Mesendoderm (in vitro differentiated cells): ENCODE data around the gene FAM83F.

Source experiments
- DNase-seq: peaks from one replicate; pipeline ENCODE4 v3.0.0; 2013
- H2AK5ac ChIP-seq: 2 replicates; pipeline ENCODE4 v1.6.1; 2013; ENCODE audit warnings: low read length, inconsistent platforms
- H2BK120ac ChIP-seq: 2 replicates; pipeline ENCODE4 v1.6.1; 2013; ENCODE audit warnings: low read depth, mild to moderate bottlenecking, low read length, moderate library complexity, mixed read lengths
- H2BK15ac ChIP-seq: replicated peaks from 2 replicates; pipeline ENCODE4 v1.6.1; 2013; ENCODE audit warnings: low read depth, mild to moderate bottlenecking, moderate library complexity
- H2BK5ac ChIP-seq: 2 replicates; pipeline ENCODE4 v1.6.1; 2013; ENCODE audit warnings: low read length, inconsistent platforms
- H3K18ac ChIP-seq: 2 replicates; pipeline ENCODE4 v1.6.1; 2013; ENCODE audit warnings: mild to moderate bottlenecking, low read length, mixed read lengths
- H3K23ac ChIP-seq: one replicate; pipeline ENCODE4 v1.6.1; 2013; ENCODE audit warnings: low read length
- H3K27ac ChIP-seq: 2 replicates; pipeline ENCODE4 v1.5.1; 2013; ENCODE audit warnings: low read depth, mild to moderate bottlenecking, inconsistent platforms, low read length, moderate library complexity
- H3K27me3 ChIP-seq: 2 replicates; pipeline ENCODE4 v1.6.1; 2013; ENCODE audit warnings: low read length, control low read depth, mild to moderate bottlenecking, inconsistent platforms; ENCODE audit not compliant: insufficient read depth, poor library complexity
- H3K36me3 ChIP-seq: 2 replicates; pipeline ENCODE4 v1.6.1; 2013; ENCODE audit warnings: low read length, inconsistent platforms; ENCODE audit not compliant: control insufficient read depth, insufficient read depth
- H3K4ac ChIP-seq: one replicate; pipeline ENCODE4 v1.6.1; 2013; ENCODE audit warnings: low read depth, mild to moderate bottlenecking, low read length, moderate library complexity
- H3K4me1 ChIP-seq: 2 replicates; pipeline ENCODE4 v1.6.1; 2013; ENCODE audit warnings: low read depth, low read length, inconsistent platforms; ENCODE audit not compliant: control insufficient read depth
- H3K4me2 ChIP-seq: 2 replicates; pipeline ENCODE4 v1.6.1; 2013; ENCODE audit warnings: low read length
- H3K4me3 ChIP-seq: 2 replicates; pipeline ENCODE4 v1.5.1; 2013; ENCODE audit warnings: mild to moderate bottlenecking, low read length
- H3K56ac ChIP-seq: one replicate; pipeline ENCODE4 v1.6.1; 2013; ENCODE audit warnings: low read length
- H3K79me1 ChIP-seq: 2 replicates; pipeline ENCODE4 v1.6.1; 2013; ENCODE audit warnings: low read length, inconsistent platforms
- H3K79me2 ChIP-seq: 2 replicates; pipeline ENCODE4 v1.6.1; 2013; ENCODE audit warnings: mild to moderate bottlenecking, low read length; ENCODE audit not compliant: control insufficient read depth, insufficient read depth
- H3K9ac ChIP-seq: 2 replicates; pipeline ENCODE4 v1.6.1; 2013; ENCODE audit warnings: low read length, inconsistent platforms
- H4K5ac ChIP-seq: one replicate; pipeline ENCODE4 v1.6.1; 2013; ENCODE audit warnings: low read length
- H4K8ac ChIP-seq: one replicate; pipeline ENCODE4 v1.6.1; 2013; ENCODE audit warnings: low read depth, mild to moderate bottlenecking, control low read depth, low read length, moderate library complexity
- WGBS: extraction: QIAGEN DNeasy Blood & Tissue Kit; methylation state at CpG from one replicate; pipeline ENCODE4 v1.1.7; 2013; ENCODE audit warnings: low lambda C conversion rate, missing lambda C conversion rate; ENCODE audit not compliant: insufficient coverage; ENCODE audit errors: extremely low coverage; 5-methylcytosine and 5-hydroxymethylcytosine counted together

Gene FAM83F

DNA sequence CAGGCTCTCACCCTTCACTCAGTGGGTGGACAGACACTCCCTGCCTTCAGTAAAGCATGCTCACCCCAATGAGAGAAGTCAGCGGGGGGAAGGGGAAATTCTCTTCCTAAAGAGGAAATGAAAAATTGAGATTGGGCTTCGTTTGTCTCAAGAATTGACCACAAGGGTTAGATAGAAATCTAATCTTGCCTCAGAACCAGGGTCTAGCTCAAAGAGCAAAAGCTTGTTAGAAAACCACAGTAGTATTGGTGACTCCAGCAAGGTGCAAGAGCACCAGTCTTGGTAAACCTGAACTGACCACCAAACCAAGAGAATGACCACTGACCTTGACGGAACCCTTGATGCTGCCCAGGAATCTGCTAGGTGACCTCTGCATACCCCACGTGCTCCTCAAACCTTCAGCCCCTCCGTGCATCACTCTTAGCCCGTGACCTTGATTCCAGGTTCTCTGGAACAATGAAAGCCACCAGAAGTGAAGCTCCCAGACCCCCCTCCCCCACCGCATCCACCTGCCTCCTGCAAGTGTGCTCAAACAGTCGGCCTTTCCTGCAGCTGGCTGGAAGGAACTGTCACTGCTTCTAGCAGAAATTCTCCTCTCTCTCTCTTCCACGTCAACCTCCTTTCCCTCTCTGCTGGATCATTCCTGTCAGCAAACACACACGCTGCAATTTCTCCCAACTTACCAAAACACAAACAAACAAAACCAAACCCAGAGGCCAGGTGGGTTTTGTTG, 37.7 kb upstream of the FAM83F start:
- no peak overlapping the region for H3K27ac ChIP-seq
- WGBS, result 100% methylated on average over 1 of the region's 10 CpGs
- peaks cover 3% of the 10 kb centered on the region for H3K4me1 ChIP-seq
- H2BK5ac ChIP-seq, result no peak overlapping the region
- H3K36me3 ChIP-seq, result no peaks in the 10 kb centered on the region
- H2BK15ac ChIP-seq, result no peak overlapping the region
- H2AK5ac ChIP-seq, result no peak overlapping the region
- no peak overlapping the region for H3K4ac ChIP-seq
- DNase-seq, result no peak
- no peak overlapping the region for H3K18ac ChIP-seq
- H4K8ac ChIP-seq, result no peak overlapping the region
- H3K9ac ChIP-seq, result no peak overlapping the region
- peak overlapping the region; percentile 66 for H3K23ac ChIP-seq
- H3K56ac ChIP-seq, result no peak overlapping the region
- H2BK120ac ChIP-seq, result no peak overlapping the region
- no peak overlapping the region for H3K4me3 ChIP-seq
- no peaks in the 10 kb centered on the region for H3K79me1 ChIP-seq
- no peak overlapping the region for H4K5ac ChIP-seq
- H3K79me2 ChIP-seq, result no peaks in the 10 kb centered on the region
- no peaks in the 10 kb centered on the region for H3K27me3 ChIP-seq
- H3K4me2 ChIP-seq, result no peak overlapping the region

DNA sequence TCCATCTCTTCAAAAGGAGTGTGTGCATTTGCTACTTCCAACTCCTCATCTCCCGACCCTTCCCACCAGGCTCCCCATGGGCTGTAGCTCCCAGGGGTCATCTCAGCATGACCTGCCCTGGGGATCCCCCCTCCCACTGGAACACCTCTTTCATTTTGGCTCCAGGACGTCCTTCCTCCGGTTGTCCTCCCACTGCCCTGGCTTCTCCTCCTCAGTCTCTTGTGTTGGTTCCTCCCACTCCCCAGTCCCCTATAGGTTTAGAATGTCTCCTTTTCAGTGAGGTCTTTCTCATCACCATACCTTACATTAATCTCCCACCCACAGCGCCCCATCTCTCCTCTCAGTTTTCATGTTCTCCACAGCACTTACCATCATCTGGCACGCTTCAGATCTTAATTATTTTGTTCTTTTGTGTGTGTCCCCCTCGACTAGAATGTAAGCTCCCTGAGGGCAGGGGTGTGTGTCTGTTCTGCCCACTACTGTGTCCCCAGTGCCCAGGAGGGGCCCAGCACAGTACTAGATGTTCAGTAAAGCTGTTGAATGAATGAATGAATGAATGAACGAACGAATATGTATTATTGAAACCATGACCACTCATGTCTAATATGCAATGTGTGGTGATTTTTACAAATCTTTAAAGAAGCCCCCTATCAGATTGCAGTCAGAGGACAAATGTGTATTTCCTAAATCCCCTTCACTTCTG, 36.6 kb upstream of the FAM83F start:
- no peak overlapping the region for H3K27ac ChIP-seq
- no peak overlapping the region for H3K18ac ChIP-seq
- no peaks in the 10 kb centered on the region for H3K27me3 ChIP-seq
- H2BK120ac ChIP-seq, result no peak overlapping the region
- H3K36me3 ChIP-seq, result no peaks in the 10 kb centered on the region
- no peak overlapping the region for H2BK5ac ChIP-seq
- no peaks in the 10 kb centered on the region for H3K79me2 ChIP-seq
- no peak overlapping the region for H3K4me2 ChIP-seq
- H3K4ac ChIP-seq, result no peak overlapping the region
- no CpG with 5 or more reads among the region's 8 CpGs for WGBS
- peaks cover 3% of the 10 kb centered on the region for H3K4me1 ChIP-seq
- DNase-seq, result no peak
- H2BK15ac ChIP-seq, result no peak overlapping the region
- H3K56ac ChIP-seq, result no peak overlapping the region
- H2AK5ac ChIP-seq, result no peak overlapping the region
- no peaks in the 10 kb centered on the region for H3K79me1 ChIP-seq
- H4K5ac ChIP-seq, result no peak overlapping the region
- no peak overlapping the region for H3K4me3 ChIP-seq
- H4K8ac ChIP-seq, result no peak overlapping the region
- no peak overlapping the region for H3K23ac ChIP-seq
- H3K9ac ChIP-seq, result no peak overlapping the region

DNA sequence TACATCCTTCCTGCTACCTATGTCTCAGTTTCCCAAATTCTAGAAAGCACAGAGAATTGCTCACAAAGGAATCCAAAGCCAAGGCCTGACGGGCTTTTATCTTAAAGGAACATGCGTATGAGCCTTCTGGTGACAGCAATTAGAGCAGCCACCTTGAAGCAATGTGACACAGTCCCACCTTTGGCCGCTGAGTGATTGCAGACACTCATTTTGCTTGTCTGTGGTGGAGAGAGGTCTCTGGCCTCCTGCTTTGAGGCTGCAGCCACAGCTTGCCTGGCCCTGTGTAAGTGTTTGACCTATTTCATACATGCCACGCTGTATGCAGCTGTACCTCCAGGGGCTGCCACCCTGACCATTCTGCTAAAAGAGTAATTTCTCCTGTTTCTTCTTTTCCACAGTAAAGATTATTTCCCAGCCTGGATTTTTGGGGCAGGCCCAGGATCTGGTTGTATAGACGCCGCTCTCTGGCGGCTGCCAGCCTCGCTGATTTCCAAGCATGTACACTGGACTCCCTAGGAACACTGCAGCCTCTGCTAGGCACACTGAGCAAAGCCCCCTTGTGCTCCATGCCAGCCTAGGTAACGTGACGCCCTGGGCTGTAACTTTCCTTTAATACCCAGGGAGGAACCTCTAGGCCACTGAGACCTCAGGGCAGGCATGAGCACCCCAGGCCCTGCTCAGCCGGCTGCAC, 35.7 kb upstream of the FAM83F start:
- Histone ChIP-seq H4K8ac (no peak overlapping the region), H3K4me1 (peaks cover 3% of the 10 kb centered on the region), H3K36me3 (no peaks in the 10 kb centered on the region), H2BK120ac (no peak overlapping the region), H3K4ac (no peak overlapping the region), H3K4me3 (no peak overlapping the region), H3K79me2 (no peaks in the 10 kb centered on the region), H3K27me3 (no peaks in the 10 kb centered on the region), H3K27ac (no peak overlapping the region), H2BK5ac (no peak overlapping the region), H3K4me2 (no peak overlapping the region), H3K9ac (no peak overlapping the region), H3K23ac (no peak overlapping the region), H2BK15ac (no peak overlapping the region), H3K56ac (no peak overlapping the region), H3K79me1 (no peaks in the 10 kb centered on the region), H3K18ac (no peak overlapping the region), H2AK5ac (no peak overlapping the region), H4K5ac (no peak overlapping the region)
- no CpG with 5 or more reads among the region's 11 CpGs for WGBS
- DNase-seq, result no peak

DNA sequence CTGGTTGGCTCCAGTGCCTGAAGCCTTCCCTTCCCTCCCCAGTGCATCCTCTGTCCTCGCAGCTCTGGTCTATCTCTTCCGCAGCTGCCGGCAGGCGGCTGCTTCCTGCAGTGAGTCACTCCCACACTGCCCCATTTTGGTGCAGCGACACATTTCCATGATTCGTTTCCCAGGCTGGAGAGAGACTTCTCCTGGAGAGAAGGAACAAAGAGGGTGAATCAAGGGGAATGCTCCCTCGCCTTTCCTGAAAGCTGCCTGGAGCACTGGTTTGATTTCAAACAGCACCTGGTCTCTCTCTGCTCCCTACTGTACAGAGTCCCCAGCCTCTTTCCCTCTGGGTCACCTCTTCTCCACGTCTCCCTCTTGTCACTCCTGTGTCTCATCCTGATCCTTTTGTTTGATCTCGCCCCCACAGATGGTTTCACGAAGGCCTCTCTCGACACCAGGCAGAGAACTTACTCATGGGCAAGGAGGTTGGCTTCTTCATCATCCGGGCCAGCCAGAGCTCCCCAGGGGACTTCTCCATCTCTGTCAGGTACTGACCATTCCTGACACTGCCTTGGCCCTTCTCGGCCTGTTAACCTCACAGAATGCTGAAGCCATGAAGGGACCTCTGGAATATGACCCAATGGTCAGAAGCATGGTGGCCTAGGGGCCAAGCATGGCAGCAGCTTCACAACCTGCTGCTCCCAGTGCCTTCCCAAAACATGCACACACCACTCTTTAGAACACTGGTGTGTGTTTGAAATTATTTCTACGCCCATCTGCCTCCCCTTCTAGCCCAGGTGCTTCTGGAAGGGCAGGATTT, 34.9 kb upstream of the FAM83F start, which contains the start of gene TMA7B:
TMA7B (plus strand) TSS at position 758 of the 808 bp plus-strand sequence. CDS start 3,978 bp downstream, outside the sequence.
- no peak within 1 kb of the TSS for H2BK120ac ChIP-seq
- H3K56ac ChIP-seq, result peak within 1 kb of the TSS; percentile 12
- H4K8ac ChIP-seq, result no peak within 1 kb of the TSS
- no peak within 1 kb of the TSS for H3K23ac ChIP-seq
- H3K36me3 ChIP-seq, result no peaks in the 10 kb centered on the region
- H3K18ac ChIP-seq, result no peak within 1 kb of the TSS
- no peak within 1 kb of the TSS for H3K4ac ChIP-seq
- no peak within 1 kb of the TSS for H4K5ac ChIP-seq
- H3K27ac ChIP-seq, result no peak within 1 kb of the TSS
- H3K9ac ChIP-seq, result peak within 1 kb of the TSS; percentile 17
- no peaks in the 10 kb centered on the region for H3K79me1 ChIP-seq
- no peak within 1 kb of the TSS for H3K4me3 ChIP-seq
- H2BK5ac ChIP-seq, result no peak within 1 kb of the TSS
- no peak within 1 kb of the TSS for H3K4me2 ChIP-seq
- H3K27me3 ChIP-seq, result no peaks in the 10 kb centered on the region
- H2AK5ac ChIP-seq, result peak within 1 kb of the TSS; percentile 49
- peaks cover 3% of the 10 kb centered on the region for H3K4me1 ChIP-seq
- no CpG with 5 or more reads among the region's 14 CpGs for WGBS
- H2BK15ac ChIP-seq, result no peak within 1 kb of the TSS
- no peaks in the 10 kb centered on the region for H3K79me2 ChIP-seq
- DNase-seq, result peak; percentile 86

DNA sequence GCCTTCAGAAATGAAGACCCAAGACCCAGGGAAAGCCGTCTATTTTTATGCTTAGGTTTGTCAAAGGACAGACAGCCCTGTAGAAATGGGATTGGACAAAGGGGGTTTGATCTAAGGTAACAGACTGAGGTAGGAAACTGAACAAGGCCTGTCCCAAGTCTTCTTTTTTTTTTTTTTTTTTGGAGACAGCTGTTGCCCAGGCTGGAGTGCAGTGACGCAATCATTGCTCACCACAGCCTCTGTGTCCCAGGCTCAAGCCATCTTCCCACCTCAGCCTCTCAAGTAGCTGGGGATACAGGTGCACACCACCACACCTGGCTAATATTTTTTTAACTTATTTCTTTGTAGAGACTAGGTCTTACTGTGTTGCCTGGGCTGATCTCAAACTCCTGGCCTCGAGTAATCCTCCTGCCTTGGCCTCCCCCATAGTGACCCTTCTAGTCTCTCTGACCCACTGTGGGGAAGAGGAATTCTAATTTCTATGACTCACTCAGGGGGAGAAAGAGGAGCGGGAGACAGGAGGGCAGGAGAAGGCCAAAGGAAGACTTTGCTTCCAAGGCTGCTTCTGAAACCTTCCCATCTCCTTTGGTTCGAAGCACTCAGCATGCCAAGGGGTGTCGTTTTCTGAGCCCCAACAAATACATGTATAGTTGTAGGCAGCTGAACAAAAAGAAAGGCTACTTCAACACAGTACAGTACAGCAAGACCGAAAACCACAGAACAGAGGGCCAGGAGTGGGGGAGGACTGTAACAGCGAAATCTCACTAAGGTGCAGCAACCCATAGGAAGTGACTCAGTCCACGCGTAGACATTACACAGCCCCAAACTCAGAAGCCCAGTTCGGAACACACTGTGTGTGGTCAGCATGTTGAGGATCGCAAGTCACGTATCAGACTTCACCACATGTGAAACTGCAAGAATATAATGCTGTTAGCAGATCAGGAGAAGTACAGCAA, 33.7 kb upstream of the FAM83F start:
- Histone ChIP-seq H3K4ac (no peak overlapping the region), H3K27me3 (no peaks in the 10 kb centered on the region), H3K4me1 (peaks cover 3% of the 10 kb centered on the region), H3K23ac (no peak overlapping the region), H2BK5ac (no peak overlapping the region), H3K79me1 (no peaks in the 10 kb centered on the region), H3K27ac (no peak overlapping the region), H2BK120ac (no peak overlapping the region), H3K9ac (no peak overlapping the region), H3K4me2 (no peak overlapping the region), H3K79me2 (no peaks in the 10 kb centered on the region), H4K5ac (no peak overlapping the region), H2BK15ac (no peak overlapping the region), H2AK5ac (no peak overlapping the region), H3K56ac (no peak overlapping the region), H3K18ac (no peak overlapping the region), H4K8ac (no peak overlapping the region), H3K4me3 (no peak overlapping the region), H3K36me3 (no peaks in the 10 kb centered on the region)
- no peak for DNase-seq
- WGBS, result no CpG with 5 or more reads among the region's 13 CpGs
